ENCODE results near the gene JMJD8.
A peak's percentile ranks its signal among the peaks of the same experiment; 100 is the strongest.

Gene JMJD8

GRCh38 chr16:648781-649589, 35.1 kb downstream of the JMJD8 start, which contains the start of gene WDR90:
Gene WDR90, plus strand, starts transcription at chr16:649365. Its CDS starts 52 bp downstream, at chr16:649417.
- no peaks in the 10 kb centered on the region for H3K4me1 ChIP-seq (ENCODE audit: insufficient read depth, low read length)
- 2% methylated on average over 91 of the region's 91 CpGs for WGBS
- no peaks in the 10 kb centered on the region for H3K27me3 ChIP-seq (ENCODE audit: insufficient read depth, low read length)
- peak within 1 kb of the TSS; percentile 74 for H3K9ac ChIP-seq (ENCODE audit: low read depth, low read length)
- H3K36me3 ChIP-seq (ENCODE audit: insufficient read depth, low read length), result peaks cover 19% of the 10 kb centered on the region; the same call in 1 of the 2 replicates
- peak within 1 kb of the TSS; percentile 65 for H3K4me3 ChIP-seq (ENCODE audit: low read length)
- peak within 1 kb of the TSS; percentile 82 for H3K27ac ChIP-seq (ENCODE audit: low read depth, low read length)
- no peaks in the 10 kb centered on the region for H3K9me3 ChIP-seq (ENCODE audit: insufficient read depth, low read depth, low read length)

- Histone ChIP-seq H3K9me3 (ENCODE audit: insufficient read depth, low read depth, low read length) (no peaks in the 10 kb centered on the region), H3K27ac (ENCODE audit: low read depth, low read length) (peak overlapping the region; percentile 82; the same call in 1 of the 2 replicates), H3K4me1 (ENCODE audit: insufficient read depth, low read length) (no peaks in the 10 kb centered on the region), H3K36me3 (ENCODE audit: insufficient read depth, low read length) (peaks cover 12% of the 10 kb centered on the region; the same call in 1 of the 2 replicates), H3K27me3 (ENCODE audit: insufficient read depth, low read length) (peaks cover 2% of the 10 kb centered on the region; the same call in 1 of the 2 replicates), H3K9ac (ENCODE audit: low read depth, low read length) (peak overlapping the region; percentile 74), H3K4me3 (ENCODE audit: low read length) (peak overlapping the region; percentile 65)
- WGBS, result 41% methylated on average over 24 of the region's 24 CpGs
These were observed 35.9 kb downstream of the JMJD8 start for GRCh38 chr16:648071-648780.

GRCh38 chr16:647173-647902, 36.8 kb downstream of the JMJD8 start:
- H3K4me1 ChIP-seq (ENCODE audit: insufficient read depth, low read length), result no peaks in the 10 kb centered on the region

GRCh38 chr16:646679-647172, 37.4 kb downstream of the JMJD8 start:
- no peaks in the 10 kb centered on the region for H3K9me3 ChIP-seq (ENCODE audit: insufficient read depth, low read depth, low read length)
- H3K4me1 ChIP-seq (ENCODE audit: insufficient read depth, low read length), result no peaks in the 10 kb centered on the region
- no peak overlapping the region for H3K9ac ChIP-seq (ENCODE audit: low read depth, low read length)
- 94% methylated on average over 22 of the region's 22 CpGs for WGBS
- peaks cover 13% of the 10 kb centered on the region for H3K27me3 ChIP-seq (ENCODE audit: insufficient read depth, low read length)
- H3K4me3 ChIP-seq (ENCODE audit: low read length), result no peak overlapping the region
- no peak overlapping the region for H3K27ac ChIP-seq (ENCODE audit: low read depth, low read length)
- H3K36me3 ChIP-seq (ENCODE audit: insufficient read depth, low read length), result 0 out of 2 replicates have a peak, but pooled peaks cover under 1% of the 10 kb centered on the region

More at GRCh38 chr16:647173-647902, 36.8 kb downstream of the JMJD8 start:
- Histone ChIP-seq H3K27ac (ENCODE audit: low read depth, low read length) (no peak overlapping the region), H3K36me3 (ENCODE audit: insufficient read depth, low read length) (peaks cover 6% of the 10 kb centered on the region; the same call in 1 of the 2 replicates), H3K9ac (ENCODE audit: low read depth, low read length) (no peak overlapping the region), H3K27me3 (ENCODE audit: insufficient read depth, low read length) (peaks cover 10% of the 10 kb centered on the region), H3K9me3 (ENCODE audit: insufficient read depth, low read depth, low read length) (no peaks in the 10 kb centered on the region), H3K4me3 (ENCODE audit: low read length) (no peak overlapping the region)
- 92% methylated on average over 24 of the region's 25 CpGs for WGBS

DNA sequence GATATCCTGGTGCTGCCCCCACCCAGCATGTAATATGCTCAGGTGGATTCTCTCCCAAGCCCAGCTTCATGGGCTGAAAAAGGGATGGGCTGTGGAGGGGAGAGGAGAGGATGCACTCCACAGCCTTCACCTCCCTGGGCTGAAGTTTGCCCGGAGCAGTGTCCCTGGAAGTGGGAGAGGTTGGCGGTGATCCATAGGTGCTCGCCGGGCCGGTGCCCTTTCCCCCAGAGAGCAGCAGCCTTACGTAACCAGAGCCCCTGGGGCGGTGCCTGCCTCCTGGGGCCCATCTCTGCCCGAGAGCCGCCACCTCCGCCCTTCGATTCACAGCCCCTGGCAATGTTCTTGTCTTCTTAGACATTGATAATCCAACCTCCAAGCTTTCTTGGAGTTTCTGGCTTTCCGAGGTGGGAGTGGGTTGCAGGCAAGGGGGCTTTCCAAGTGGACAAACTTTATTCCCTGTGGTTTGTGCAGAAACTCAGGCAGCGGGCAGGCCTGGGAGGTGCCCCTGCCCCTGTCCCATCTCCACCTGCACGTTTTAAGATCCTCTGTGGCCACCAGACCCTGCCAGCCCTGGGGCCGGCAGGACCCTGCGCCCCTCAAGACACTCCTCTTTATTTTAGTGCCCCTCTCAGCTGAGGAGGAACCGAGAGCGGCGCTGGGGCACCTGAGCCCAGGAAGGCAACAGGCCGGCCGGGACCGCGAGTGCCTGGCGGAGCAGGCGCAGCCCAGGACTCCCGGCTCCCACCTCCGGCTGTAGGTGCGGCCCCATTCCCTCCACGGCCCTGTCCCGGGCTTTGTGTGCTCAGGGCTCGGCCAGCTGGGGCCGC, 38.1 kb downstream of the JMJD8 start:
- whole genome bisulfite sequencing, result 92% methylated on average over 32 of the region's 32 CpGs
- Histone ChIP-seq H3K9ac (ENCODE audit: low read depth, low read length) (no peak overlapping the region), H3K4me1 (ENCODE audit: insufficient read depth, low read length) (no peaks in the 10 kb centered on the region)

DNA sequence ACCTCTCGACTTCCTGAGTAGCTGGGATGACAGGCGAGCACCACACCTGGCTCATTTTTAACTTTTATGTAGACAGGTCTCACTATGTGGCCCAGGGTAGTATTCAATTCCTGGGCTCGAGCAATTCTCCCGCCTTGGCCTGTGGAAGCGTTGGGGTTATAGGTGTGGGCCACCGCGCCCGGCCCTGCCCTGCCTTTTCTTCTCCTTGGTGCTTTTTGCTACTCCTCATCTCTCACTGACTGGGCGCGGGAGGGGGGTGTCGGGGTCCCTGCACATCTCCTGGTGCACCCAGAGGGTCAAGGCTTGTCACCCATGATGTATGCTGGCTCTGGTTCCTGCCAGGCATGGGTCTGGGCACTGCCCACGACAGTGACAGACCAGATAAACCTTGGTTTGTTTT, 39.6 kb downstream of the JMJD8 start:
- Histone ChIP-seq H3K4me3 (ENCODE audit: low read length) (no peak overlapping the region), H3K27me3 (ENCODE audit: insufficient read depth, low read length) (peaks cover 13% of the 10 kb centered on the region), H3K9me3 (ENCODE audit: insufficient read depth, low read depth, low read length) (no peaks in the 10 kb centered on the region), H3K4me1 (ENCODE audit: insufficient read depth, low read length) (no peaks in the 10 kb centered on the region), H3K27ac (ENCODE audit: low read depth, low read length) (no peak overlapping the region), H3K9ac (ENCODE audit: low read depth, low read length) (no peak overlapping the region), H3K36me3 (ENCODE audit: insufficient read depth, low read length) (no peaks in the 10 kb centered on the region)
- 98% methylated on average over 12 of the region's 12 CpGs for WGBS

More for the DNA sequence above, 38.1 kb downstream of the JMJD8 start:
- H3K27ac ChIP-seq (ENCODE audit: low read depth, low read length), result no peak overlapping the region
- H3K4me3 ChIP-seq (ENCODE audit: low read length), result no peak overlapping the region
- H3K27me3 ChIP-seq (ENCODE audit: insufficient read depth, low read length), result peaks cover 13% of the 10 kb centered on the region
- no peaks in the 10 kb centered on the region for H3K36me3 ChIP-seq (ENCODE audit: insufficient read depth, low read length)
- H3K9me3 ChIP-seq (ENCODE audit: insufficient read depth, low read depth, low read length), result no peaks in the 10 kb centered on the region

GRCh38 chr16:643050-643368, 41.1 kb downstream of the JMJD8 start:
- Histone ChIP-seq H3K9me3 (ENCODE audit: insufficient read depth, low read depth, low read length) (no peaks in the 10 kb centered on the region), H3K4me3 (ENCODE audit: low read length) (peak overlapping the region; percentile 72), H3K9ac (ENCODE audit: low read depth, low read length) (no peak overlapping the region), H3K27ac (ENCODE audit: low read depth, low read length) (no peak overlapping the region), H3K4me1 (ENCODE audit: insufficient read depth, low read length) (peaks cover 9% of the 10 kb centered on the region), H3K36me3 (ENCODE audit: insufficient read depth, low read length) (no peaks in the 10 kb centered on the region), H3K27me3 (ENCODE audit: insufficient read depth, low read length) (peaks cover 13% of the 10 kb centered on the region)
- WGBS, result 86% methylated on average over 11 of the region's 13 CpGs

GRCh38 chr16:642189-643049, 41.7 kb downstream of the JMJD8 start:
- Histone ChIP-seq H3K27me3 (ENCODE audit: insufficient read depth, low read length) (peaks cover 13% of the 10 kb centered on the region), H3K4me3 (ENCODE audit: low read length) (peak overlapping the region; percentile 72), H3K9ac (ENCODE audit: low read depth, low read length) (peak overlapping the region; percentile 81), H3K9me3 (ENCODE audit: insufficient read depth, low read depth, low read length) (no peaks in the 10 kb centered on the region), H3K27ac (ENCODE audit: low read depth, low read length) (no peak overlapping the region), H3K4me1 (ENCODE audit: insufficient read depth, low read length) (peaks cover 14% of the 10 kb centered on the region), H3K36me3 (ENCODE audit: insufficient read depth, low read length) (no peaks in the 10 kb centered on the region)
- WGBS, result 8% methylated on average over 72 of the region's 72 CpGs

- no peaks in the 10 kb centered on the region for H3K36me3 ChIP-seq (ENCODE audit: insufficient read depth, low read length)
- peaks cover 17% of the 10 kb centered on the region for H3K4me1 ChIP-seq (ENCODE audit: insufficient read depth, low read length)
- 1% methylated on average over 79 of the region's 81 CpGs for WGBS
- H3K27ac ChIP-seq (ENCODE audit: low read depth, low read length), result 0 out of 2 replicates have a peak within 1 kb of the TSS, but pooled peaks have one; percentile 35
- peak within 1 kb of the TSS; percentile 72 for H3K4me3 ChIP-seq (ENCODE audit: low read length)
- peak within 1 kb of the TSS; percentile 81 for H3K9ac ChIP-seq (ENCODE audit: low read depth, low read length)
- peaks cover 13% of the 10 kb centered on the region for H3K27me3 ChIP-seq (ENCODE audit: insufficient read depth, low read length)
- no peaks in the 10 kb centered on the region for H3K9me3 ChIP-seq (ENCODE audit: insufficient read depth, low read depth, low read length)
These were observed 42.6 kb downstream of the JMJD8 start, which contains the start of gene MCRIP2 for GRCh38 chr16:641326-642188. Gene MCRIP2, plus strand, starts transcription at chr16:641828. Its CDS starts 164 bp downstream, at chr16:641992.
